ENCODE data around the gene ZNF174.

- TF ChIP-seq EP300 (IDR thresholded peaks at IDR 0.05) (no peak; a peak in 1 of 5 replicates), BHLHE40 (IDR thresholded peaks at IDR 0.05; ENCODE audit: low read depth, low read length) (no peak), REST (IDR thresholded peaks at IDR 0.05) (peak; percentile 94), PHF8 (IDR thresholded peaks at IDR 0.05; ENCODE audit: borderline replicate concordance, low read depth) (peak; percentile 98), NFE2L2 (conservative IDR thresholded peaks at IDR 0.05; ENCODE audit: low read length) (no peak), RFX5 (IDR thresholded peaks at IDR 0.05) (no peak; the same call in 1 of the 2 replicates), RAD21 (conservative IDR thresholded peaks at IDR 0.05 in 1 of 2, IDR thresholded peaks at IDR 0.05 in 1 of 2) (peak; percentile 29 to 56; a peak in 2 of 5 replicates), RARB (CRISPR knock-in tag; IDR thresholded peaks at IDR 0.05) (no peak), RNF2 (IDR thresholded peaks at IDR 0.05; ENCODE audit: borderline replicate concordance, low read depth) (no peak), ZNF302 (CRISPR knock-in tag; IDR thresholded peaks at IDR 0.05) (no peak)
- TF ChIP-seq, protein P1, sequence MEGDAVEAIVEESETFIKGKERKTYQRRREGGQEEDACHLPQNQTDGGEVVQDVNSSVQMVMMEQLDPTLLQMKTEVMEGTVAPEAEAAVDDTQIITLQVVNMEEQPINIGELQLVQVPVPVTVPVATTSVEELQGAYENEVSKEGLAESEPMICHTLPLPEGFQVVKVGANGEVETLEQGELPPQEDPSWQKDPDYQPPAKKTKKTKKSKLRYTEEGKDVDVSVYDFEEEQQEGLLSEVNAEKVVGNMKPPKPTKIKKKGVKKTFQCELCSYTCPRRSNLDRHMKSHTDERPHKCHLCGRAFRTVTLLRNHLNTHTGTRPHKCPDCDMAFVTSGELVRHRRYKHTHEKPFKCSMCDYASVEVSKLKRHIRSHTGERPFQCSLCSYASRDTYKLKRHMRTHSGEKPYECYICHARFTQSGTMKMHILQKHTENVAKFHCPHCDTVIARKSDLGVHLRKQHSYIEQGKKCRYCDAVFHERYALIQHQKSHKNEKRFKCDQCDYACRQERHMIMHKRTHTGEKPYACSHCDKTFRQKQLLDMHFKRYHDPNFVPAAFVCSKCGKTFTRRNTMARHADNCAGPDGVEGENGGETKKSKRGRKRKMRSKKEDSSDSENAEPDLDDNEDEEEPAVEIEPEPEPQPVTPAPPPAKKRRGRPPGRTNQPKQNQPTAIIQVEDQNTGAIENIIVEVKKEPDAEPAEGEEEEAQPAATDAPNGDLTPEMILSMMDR (IDR thresholded peaks at IDR 0.05): peak; percentile 45
- TF ChIP-seq, protein P2, sequence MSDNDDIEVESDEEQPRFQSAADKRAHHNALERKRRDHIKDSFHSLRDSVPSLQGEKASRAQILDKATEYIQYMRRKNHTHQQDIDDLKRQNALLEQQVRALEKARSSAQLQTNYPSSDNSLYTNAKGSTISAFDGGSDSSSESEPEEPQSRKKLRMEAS (IDR thresholded peaks at IDR 0.05): peak; percentile 75
- TF ChIP-seq, protein P3, sequence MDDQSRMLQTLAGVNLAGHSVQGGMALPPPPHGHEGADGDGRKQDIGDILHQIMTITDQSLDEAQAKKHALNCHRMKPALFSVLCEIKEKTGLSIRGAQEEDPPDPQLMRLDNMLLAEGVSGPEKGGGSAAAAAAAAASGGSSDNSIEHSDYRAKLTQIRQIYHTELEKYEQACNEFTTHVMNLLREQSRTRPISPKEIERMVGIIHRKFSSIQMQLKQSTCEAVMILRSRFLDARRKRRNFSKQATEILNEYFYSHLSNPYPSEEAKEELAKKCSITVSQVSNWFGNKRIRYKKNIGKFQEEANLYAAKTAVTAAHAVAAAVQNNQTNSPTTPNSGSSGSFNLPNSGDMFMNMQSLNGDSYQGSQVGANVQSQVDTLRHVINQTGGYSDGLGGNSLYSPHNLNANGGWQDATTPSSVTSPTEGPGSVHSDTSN (IDR thresholded peaks at IDR 0.05): no peak
These were observed 56.6 kb downstream of the ZNF174 start for GRCh38 chr16:3457434-3458252.
